Measurements from ENCODE around the gene TM4SF18. TPM values are rescaled to one million over a fixed set of nuclear protein-coding genes. Genes with fewer than 3 reads are reported as not detected.

Gene TM4SF18
- total RNA-seq, 1 experiment from 2014 or later: 54.5 TPM

DNA sequence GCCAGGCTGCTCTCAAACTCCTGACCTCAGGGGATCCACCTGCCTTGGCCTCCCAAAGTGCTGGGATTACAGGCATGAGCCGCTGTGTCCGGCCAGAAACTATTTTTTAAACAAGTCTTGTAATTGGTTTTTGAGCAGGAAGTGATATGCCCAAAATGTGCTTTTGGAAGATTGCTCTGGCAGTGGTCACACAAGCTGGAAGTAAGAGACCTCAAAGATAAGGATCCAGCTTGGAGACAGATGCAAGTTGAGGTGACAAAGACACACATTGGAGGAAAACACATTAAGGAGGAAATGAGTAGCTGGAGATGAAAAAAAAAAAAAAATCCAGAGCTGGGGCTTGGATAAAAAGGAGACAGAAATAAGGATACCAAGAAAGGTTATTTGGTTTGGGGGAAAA lies 6.3 kb downstream of the TM4SF18 start:
- TF ChIP-seq SIN3A (IDR thresholded peaks at IDR 0.05; ENCODE audit: borderline replicate concordance, insufficient read depth, low read depth, low read length) (no peak), POLR2AphosphoS5 (IDR thresholded peaks at IDR 0.05; ENCODE audit: low read depth, low read length) (no peak), TCF7L2 (IDR thresholded peaks at IDR 0.05; ENCODE audit: low read depth, low read length) (no peak)
- TF ChIP-seq, protein P1, sequence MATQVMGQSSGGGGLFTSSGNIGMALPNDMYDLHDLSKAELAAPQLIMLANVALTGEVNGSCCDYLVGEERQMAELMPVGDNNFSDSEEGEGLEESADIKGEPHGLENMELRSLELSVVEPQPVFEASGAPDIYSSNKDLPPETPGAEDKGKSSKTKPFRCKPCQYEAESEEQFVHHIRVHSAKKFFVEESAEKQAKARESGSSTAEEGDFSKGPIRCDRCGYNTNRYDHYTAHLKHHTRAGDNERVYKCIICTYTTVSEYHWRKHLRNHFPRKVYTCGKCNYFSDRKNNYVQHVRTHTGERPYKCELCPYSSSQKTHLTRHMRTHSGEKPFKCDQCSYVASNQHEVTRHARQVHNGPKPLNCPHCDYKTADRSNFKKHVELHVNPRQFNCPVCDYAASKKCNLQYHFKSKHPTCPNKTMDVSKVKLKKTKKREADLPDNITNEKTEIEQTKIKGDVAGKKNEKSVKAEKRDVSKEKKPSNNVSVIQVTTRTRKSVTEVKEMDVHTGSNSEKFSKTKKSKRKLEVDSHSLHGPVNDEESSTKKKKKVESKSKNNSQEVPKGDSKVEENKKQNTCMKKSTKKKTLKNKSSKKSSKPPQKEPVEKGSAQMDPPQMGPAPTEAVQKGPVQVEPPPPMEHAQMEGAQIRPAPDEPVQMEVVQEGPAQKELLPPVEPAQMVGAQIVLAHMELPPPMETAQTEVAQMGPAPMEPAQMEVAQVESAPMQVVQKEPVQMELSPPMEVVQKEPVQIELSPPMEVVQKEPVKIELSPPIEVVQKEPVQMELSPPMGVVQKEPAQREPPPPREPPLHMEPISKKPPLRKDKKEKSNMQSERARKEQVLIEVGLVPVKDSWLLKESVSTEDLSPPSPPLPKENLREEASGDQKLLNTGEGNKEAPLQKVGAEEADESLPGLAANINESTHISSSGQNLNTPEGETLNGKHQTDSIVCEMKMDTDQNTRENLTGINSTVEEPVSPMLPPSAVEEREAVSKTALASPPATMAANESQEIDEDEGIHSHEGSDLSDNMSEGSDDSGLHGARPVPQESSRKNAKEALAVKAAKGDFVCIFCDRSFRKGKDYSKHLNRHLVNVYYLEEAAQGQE (IDR thresholded peaks at IDR 0.05; ENCODE audit: insufficient read depth in 1 of 2, low read depth in 2 of 2, low read length in 1 of 2): no peak
- TF ChIP-seq, protein P2, sequence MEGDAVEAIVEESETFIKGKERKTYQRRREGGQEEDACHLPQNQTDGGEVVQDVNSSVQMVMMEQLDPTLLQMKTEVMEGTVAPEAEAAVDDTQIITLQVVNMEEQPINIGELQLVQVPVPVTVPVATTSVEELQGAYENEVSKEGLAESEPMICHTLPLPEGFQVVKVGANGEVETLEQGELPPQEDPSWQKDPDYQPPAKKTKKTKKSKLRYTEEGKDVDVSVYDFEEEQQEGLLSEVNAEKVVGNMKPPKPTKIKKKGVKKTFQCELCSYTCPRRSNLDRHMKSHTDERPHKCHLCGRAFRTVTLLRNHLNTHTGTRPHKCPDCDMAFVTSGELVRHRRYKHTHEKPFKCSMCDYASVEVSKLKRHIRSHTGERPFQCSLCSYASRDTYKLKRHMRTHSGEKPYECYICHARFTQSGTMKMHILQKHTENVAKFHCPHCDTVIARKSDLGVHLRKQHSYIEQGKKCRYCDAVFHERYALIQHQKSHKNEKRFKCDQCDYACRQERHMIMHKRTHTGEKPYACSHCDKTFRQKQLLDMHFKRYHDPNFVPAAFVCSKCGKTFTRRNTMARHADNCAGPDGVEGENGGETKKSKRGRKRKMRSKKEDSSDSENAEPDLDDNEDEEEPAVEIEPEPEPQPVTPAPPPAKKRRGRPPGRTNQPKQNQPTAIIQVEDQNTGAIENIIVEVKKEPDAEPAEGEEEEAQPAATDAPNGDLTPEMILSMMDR (IDR thresholded peaks at IDR 0.05): no peak
- BruUV-seq (replicated peaks): no TSS peak
- intact Hi-C loops (cut with micrococcal nuclease; ENCODE audit: unreplicated experiment): no loop called here
- H3K4me1 ChIP-seq (ENCODE audit: control insufficient read depth, insufficient read depth, low read length): peaks cover 22% of the 10 kb centered on the region
- DNase-seq (ENCODE audit: low read depth, low spot score) (no peak), ATAC-seq (no peak)
- H3K4me3 ChIP-seq (ENCODE audit: low read depth in 2 of 2, low read length in 2 of 2): no peak overlapping the region
- peaks cover 8% of the 10 kb centered on the region; the same call in 1 of the 2 replicates for H3K36me3 ChIP-seq (ENCODE audit: control insufficient read depth, insufficient read depth, low read length)
- peaks cover 4% of the 10 kb centered on the region; the same call in 1 of the 2 replicates for H3K9me3 ChIP-seq (ENCODE audit: control insufficient read depth, insufficient read depth, low read depth, low read length)
- POLR2A ChIA-PET: interaction anchor here (1.3 kb wide), 1 partner anchor 26 kb away, joined by 3 read pairs; no protein-coding TSS in a partner anchor
- CTCF ChIA-PET: no interaction called here
- in situ Hi-C loops (cut with HindIII; ENCODE audit: low pct_unique_long_range_greater_than_20kb, low sequenced_read_pairs): no loop called here
- H3K27me3 ChIP-seq (ENCODE audit: control insufficient read depth, insufficient read depth, low read length): no peaks in the 10 kb centered on the region
- H3K27ac ChIP-seq (ENCODE audit: low read length): peak overlapping the region; percentile 100; the same call in 1 of the 2 replicates

DNA sequence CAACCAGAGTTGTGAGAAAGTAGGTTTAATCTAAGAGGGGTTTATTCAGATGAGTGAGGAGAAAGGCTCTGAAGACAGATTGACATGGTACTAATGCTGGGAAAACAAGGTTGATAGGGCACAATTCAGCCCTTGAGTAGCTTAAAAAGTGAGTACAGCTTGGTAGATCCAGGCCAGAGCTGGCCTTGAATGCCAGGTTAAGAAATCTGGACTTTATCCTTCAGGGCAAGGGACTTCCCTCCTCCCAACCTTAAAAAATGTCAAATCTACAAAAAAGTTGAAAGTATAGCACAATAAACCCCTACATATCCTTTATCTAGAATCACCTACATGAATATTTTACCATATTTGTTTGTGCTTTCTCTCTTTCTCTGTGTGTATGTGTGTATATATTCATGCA lies 7.9 kb downstream of the TM4SF18 start:
- H3K4me1 ChIP-seq (ENCODE audit: control insufficient read depth, insufficient read depth, low read length): peaks cover 6% of the 10 kb centered on the region
- no TSS peak for BruUV-seq (replicated peaks)
- no peaks in the 10 kb centered on the region for H3K27me3 ChIP-seq (ENCODE audit: control insufficient read depth, insufficient read depth, low read length)
- in situ Hi-C loops (cut with HindIII; ENCODE audit: low pct_unique_long_range_greater_than_20kb, low sequenced_read_pairs): no loop called here
- H3K27ac ChIP-seq (ENCODE audit: low read length): peak overlapping the region; percentile 75
- peaks cover 14% of the 10 kb centered on the region; the same call in 1 of the 2 replicates for H3K36me3 ChIP-seq (ENCODE audit: control insufficient read depth, insufficient read depth, low read length)
- H3K4me3 ChIP-seq (ENCODE audit: low read depth in 2 of 2, low read length in 2 of 2): no peak overlapping the region
- DNase-seq (ENCODE audit: low read depth, low spot score) (no peak), ATAC-seq (no peak)
- TF ChIP-seq, protein P1 (IDR thresholded peaks at IDR 0.05; ENCODE audit: insufficient read depth in 1 of 2, low read depth in 2 of 2, low read length in 1 of 2): no peak
- TF ChIP-seq POLR2AphosphoS5 (IDR thresholded peaks at IDR 0.05; ENCODE audit: low read depth, low read length) (no peak), TCF7L2 (IDR thresholded peaks at IDR 0.05; ENCODE audit: low read depth, low read length) (no peak), SIN3A (IDR thresholded peaks at IDR 0.05; ENCODE audit: borderline replicate concordance, insufficient read depth, low read depth, low read length) (no peak)
- TF ChIP-seq, protein P2 (IDR thresholded peaks at IDR 0.05): no peak
- ChIA-PET POLR2A (no interaction called here), CTCF (interaction anchor here (1.6 kb wide), 1 partner anchor 9 kb away, joined by 4 read pairs; the partner anchor contains the start of gene TM4SF18)
- intact Hi-C loops (cut with micrococcal nuclease; ENCODE audit: unreplicated experiment): no loop called here
- H3K9me3 ChIP-seq (ENCODE audit: control insufficient read depth, insufficient read depth, low read depth, low read length): peaks cover 4% of the 10 kb centered on the region; the same call in 1 of the 2 replicates
